Measurements from ENCODE around the gene RERE. TPM values are rescaled to one million over a fixed set of nuclear protein-coding genes. Genes with fewer than 3 reads are reported as not detected.

RERE gene
- total and polyA plus RNA-seq, 7 donors = 38.8 to 308 (median 99.7) TPM

GRCh38 chr1:8337776-8338525 lies 479.5 kb downstream of the RERE start:
- ATAC-seq = no peak
- no peaks in the 10 kb centered on the region for H3K27me3 ChIP-seq (ENCODE audit: insufficient read depth in 3 of 3, low read length in 2 of 3)
- no peaks in the 10 kb centered on the region for H3K9me3 ChIP-seq
- no peak for DNase-seq
- no peak for TF ChIP-seq CTCF (IDR thresholded peaks at IDR 0.05)
- H3K4me1 ChIP-seq = no peaks in the 10 kb centered on the region
- no peak overlapping the region for H3K27ac ChIP-seq
- no peak overlapping the region for H3K4me3 ChIP-seq
- 94 to 96% (median 96%) methylated on average over 23 to 25 of the region's 25 CpGs for WGBS, 3 donors
- intact Hi-C loops (cut with DNase I) = no loop called here
- no peaks in the 10 kb centered on the region for H3K36me3 ChIP-seq (ENCODE audit: insufficient read depth in 1 of 2, low read depth in 1 of 2)

- Histone ChIP-seq H3K9me3 (no peaks in the 10 kb centered on the region), H3K4me1 (no peaks in the 10 kb centered on the region), H3K27ac (no peak overlapping the region), H3K4me3 (no peak overlapping the region), H3K36me3 (ENCODE audit: insufficient read depth in 1 of 2, low read depth in 1 of 2) (no peaks in the 10 kb centered on the region), H3K27me3 (ENCODE audit: insufficient read depth in 3 of 3, low read length in 2 of 3) (no peaks in the 10 kb centered on the region)
- DNase-seq (no peak), ATAC-seq (no peak)
- TF ChIP-seq CTCF (IDR thresholded peaks at IDR 0.05) = no peak
- WGBS, 3 donors = 96 to 97% (median 96%) methylated on average over 27 of the region's 27 CpGs
- intact Hi-C loops (cut with DNase I) = no loop called here
These were observed 482.2 kb downstream of the RERE start for GRCh38 chr1:8335246-8335645.

- Histone ChIP-seq H3K9me3 (no peaks in the 10 kb centered on the region), H3K27ac (no peak overlapping the region), H3K27me3 (ENCODE audit: insufficient read depth in 3 of 3, low read length in 2 of 3) (no peaks in the 10 kb centered on the region), H3K36me3 (ENCODE audit: insufficient read depth in 1 of 2, low read depth in 1 of 2) (no peaks in the 10 kb centered on the region), H3K4me3 (no peak overlapping the region), H3K4me1 (no peaks in the 10 kb centered on the region)
- WGBS, 3 donors = 90 to 91% (median 90%) methylated on average over 24 of the region's 24 CpGs
- ATAC-seq = no peak
- no peak for DNase-seq
- TF ChIP-seq CTCF (IDR thresholded peaks at IDR 0.05) = no peak
- intact Hi-C loops (cut with DNase I) = no loop called here
These were observed 483.2 kb downstream of the RERE start for GRCh38 chr1:8334106-8334851.

- no peak for TF ChIP-seq CTCF (IDR thresholded peaks at IDR 0.05)
- DNase-seq (no peak), ATAC-seq (no peak)
- Histone ChIP-seq H3K9me3 (no peaks in the 10 kb centered on the region), H3K27ac (no peak overlapping the region), H3K27me3 (ENCODE audit: insufficient read depth in 3 of 3, low read length in 2 of 3) (no peaks in the 10 kb centered on the region), H3K36me3 (ENCODE audit: insufficient read depth in 1 of 2, low read depth in 1 of 2) (no peaks in the 10 kb centered on the region), H3K4me3 (no peak overlapping the region), H3K4me1 (no peaks in the 10 kb centered on the region)
- 92 to 93% (median 93%) methylated on average over 16 of the region's 16 CpGs for WGBS, 3 donors
- intact Hi-C loops (cut with DNase I) = no loop called here
These were observed 484.0 kb downstream of the RERE start for GRCh38 chr1:8333246-8333987.
